ENCODE measurements around the gene NR6A1.

- TF ChIP-seq, protein P1, sequence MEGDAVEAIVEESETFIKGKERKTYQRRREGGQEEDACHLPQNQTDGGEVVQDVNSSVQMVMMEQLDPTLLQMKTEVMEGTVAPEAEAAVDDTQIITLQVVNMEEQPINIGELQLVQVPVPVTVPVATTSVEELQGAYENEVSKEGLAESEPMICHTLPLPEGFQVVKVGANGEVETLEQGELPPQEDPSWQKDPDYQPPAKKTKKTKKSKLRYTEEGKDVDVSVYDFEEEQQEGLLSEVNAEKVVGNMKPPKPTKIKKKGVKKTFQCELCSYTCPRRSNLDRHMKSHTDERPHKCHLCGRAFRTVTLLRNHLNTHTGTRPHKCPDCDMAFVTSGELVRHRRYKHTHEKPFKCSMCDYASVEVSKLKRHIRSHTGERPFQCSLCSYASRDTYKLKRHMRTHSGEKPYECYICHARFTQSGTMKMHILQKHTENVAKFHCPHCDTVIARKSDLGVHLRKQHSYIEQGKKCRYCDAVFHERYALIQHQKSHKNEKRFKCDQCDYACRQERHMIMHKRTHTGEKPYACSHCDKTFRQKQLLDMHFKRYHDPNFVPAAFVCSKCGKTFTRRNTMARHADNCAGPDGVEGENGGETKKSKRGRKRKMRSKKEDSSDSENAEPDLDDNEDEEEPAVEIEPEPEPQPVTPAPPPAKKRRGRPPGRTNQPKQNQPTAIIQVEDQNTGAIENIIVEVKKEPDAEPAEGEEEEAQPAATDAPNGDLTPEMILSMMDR (IDR thresholded peaks at IDR 0.05): no peak
- TF ChIP-seq POLR2A (IDR thresholded peaks at IDR 0.05; ENCODE audit: low read length): no peak
- no peak for TF ChIP-seq SREBF2 (IDR thresholded peaks at IDR 0.05)
- TF ChIP-seq CBX2 (IDR thresholded peaks at IDR 0.05; ENCODE audit: borderline replicate concordance, low read depth): no peak
- no peak for TF ChIP-seq MYC (IDR thresholded peaks at IDR 0.05; ENCODE audit: borderline replicate concordance, low read length)
- no peak for TF ChIP-seq HDAC2 (IDR thresholded peaks at IDR 0.05)
- no peak for TF ChIP-seq ZFP36 (IDR thresholded peaks at IDR 0.05; ENCODE audit: borderline replicate concordance, partially characterized antibody)
- no peak for TF ChIP-seq MAFK (IDR thresholded peaks at IDR 0.05; ENCODE audit: partially characterized antibody)
These were observed 297.8 kb downstream of the NR6A1 start for GRCh38 chr9:124473310-124473709.

All from A549 (cell line).